Activated CD8-positive, alpha-beta memory T cell treated with anti-CD3 and anti-CD28 coated beads for 48 hours (primary cell): ENCODE data around the gene SLC17A7.

ENCODE experiments used
- DNase-seq, 3 experiments: peaks; one replicate each; pipeline ENCODE4 v3.0.0-alpha.2; 2020; ENCODE audit warnings: low read depth in 2 of 3, low spot score in 2 of 3

Gene SLC17A7

DNA sequence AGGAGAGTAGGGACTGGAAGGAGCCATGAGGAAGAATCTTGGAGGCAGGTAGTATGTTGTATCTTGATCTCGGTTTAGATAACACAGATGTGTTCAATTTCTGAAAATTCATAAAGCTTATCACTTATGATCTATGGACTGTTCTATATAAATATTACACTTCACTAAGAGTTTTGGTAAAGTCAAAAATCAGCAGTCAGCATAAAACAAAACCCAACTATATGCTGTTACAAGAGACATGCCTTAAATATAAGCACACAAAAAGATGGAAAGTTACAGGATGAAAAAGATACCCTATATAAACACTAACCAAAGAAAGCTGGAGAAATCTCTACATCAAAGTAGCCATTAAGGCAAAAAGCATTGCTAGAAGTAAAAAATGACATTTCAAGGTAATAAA is 57.7 kb downstream of the SLC17A7 start:
- no peak for DNase-seq

DNA sequence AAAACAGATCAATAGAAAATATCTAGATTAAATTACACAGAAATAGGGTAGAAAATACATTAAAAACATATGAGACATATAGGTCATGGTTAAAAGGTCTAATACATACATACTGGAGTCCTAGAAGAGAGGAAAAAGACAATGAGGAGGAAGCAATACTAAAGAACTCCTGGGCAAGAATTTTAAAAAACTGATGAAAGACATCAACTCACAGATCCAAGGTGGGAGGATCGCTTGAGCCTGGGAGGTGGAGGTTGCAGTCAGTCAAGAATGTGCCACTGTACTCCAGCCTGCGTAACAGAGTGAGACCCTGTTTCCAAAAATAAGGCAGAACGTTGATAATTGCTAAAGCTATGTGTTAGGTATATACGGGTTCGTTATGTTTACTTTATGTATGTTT is 58.7 kb downstream of the SLC17A7 start:
- no peak for DNase-seq

DNA sequence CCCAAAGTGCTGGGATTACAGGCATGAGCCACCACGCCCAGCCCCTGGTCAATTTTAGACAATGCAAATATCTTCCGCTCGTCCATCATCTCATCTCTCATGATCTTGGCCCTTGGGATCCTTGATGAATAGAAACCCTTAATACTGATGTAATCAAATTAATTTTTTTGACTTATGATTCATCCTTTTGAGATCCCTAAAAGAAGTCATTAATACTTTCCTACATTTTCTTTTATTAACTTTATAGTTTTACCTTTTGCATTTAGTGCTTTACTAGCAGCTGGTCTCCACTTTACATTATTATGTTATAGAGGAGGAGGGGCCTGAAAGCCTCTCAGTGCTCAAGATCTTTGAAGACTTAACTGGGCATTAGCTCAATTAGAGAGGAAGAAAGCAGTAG is 60.9 kb downstream of the SLC17A7 start:
- DNase-seq, result no peak
